K562 (cell line): ENCODE measurements around the gene MON2. TPM values are rescaled to one million over a fixed set of nuclear protein-coding genes. Genes with fewer than 3 reads are reported as not detected.

Experiments
- CREM ChIP-seq: IDR thresholded peaks from 2 replicates; pipeline ENCODE4 v1.6.1; 2014; ENCODE audit warnings: antibody characterized with exemption, low read depth
- CUX1 ChIP-seq: fragments of 200-800 bp; sonication (Bioruptor generic); IDR thresholded peaks from 2 replicates; pipeline ENCODE4 v1.6.1; 2016; ENCODE audit warnings: missing genetic modification characterization, missing compliant biosample characterization
- DDX20 ChIP-seq: fragments of 450-650 bp; IDR thresholded peaks from 2 replicates; pipeline ENCODE4 v1.6.1; 2016; ENCODE audit warnings: missing genetic modification characterization, low read depth, mild to moderate bottlenecking, missing compliant biosample characterization, moderate library complexity
- E2F5 ChIP-seq: sonication (generic); formaldehyde crosslinking; IDR thresholded peaks from 2 replicates; pipeline ENCODE4 v1.8.0; 2022; ENCODE audit warnings: mild to moderate bottlenecking, missing genetic modification reagents
- HBP1 ChIP-seq: fragments of 450-650 bp; formaldehyde crosslinking; IDR thresholded peaks from 2 replicates; pipeline ENCODE4 v1.4.0; 2022; ENCODE audit warnings: missing genetic modification characterization
- PKNOX1 ChIP-seq: fragments of 450-650 bp; IDR thresholded peaks from 2 replicates; pipeline ENCODE4 v1.6.1; 2016
- POLR2H ChIP-seq: IDR thresholded peaks from 2 replicates; pipeline ENCODE4 v1.6.1; 2016; ENCODE audit warnings: missing genetic modification characterization, low read depth, mild to moderate bottlenecking, control low read depth, missing compliant biosample characterization, moderate library complexity
- SAP30 ChIP-seq: fragments of 200-600 bp; sonication (generic); IDR thresholded peaks from 2 replicates; pipeline ENCODE4 v1.6.1; 2012; ENCODE audit warnings: borderline replicate concordance, low read depth, mild to moderate bottlenecking, moderate library complexity, low read length, control low read depth, inconsistent platforms; ENCODE audit not compliant: insufficient read depth, poor library complexity, severe bottlenecking
- SETDB1 ChIP-seq: IDR thresholded peaks from one replicate; pipeline ENCODE4 v1.6.1; 2012; ENCODE audit warnings: low read length, control low read depth, inconsistent platforms
- STAT6 ChIP-seq: sonication (generic); formaldehyde crosslinking; IDR thresholded peaks from 2 replicates; pipeline ENCODE4 v1.8.1; 2023; ENCODE audit warnings: mild to moderate bottlenecking, missing genetic modification reagents
- UBTF ChIP-seq, 2 experiments: IDR thresholded peaks; 2 replicates each; pipeline ENCODE4 v1.6.1; 2012; ENCODE audit warnings: improper control_type of control experiment in 2 of 2, low read depth in 2 of 2, low read length in 2 of 2, borderline replicate concordance in 1 of 2
- ZFP36 ChIP-seq: fragments of 150-350 bp; IDR thresholded peaks from 2 replicates; pipeline ENCODE4 v1.6.1; 2018; ENCODE audit warnings: low read length, low read depth; ENCODE audit not compliant: partially characterized antibody
- ZNF57 ChIP-seq: fragments of 450-650 bp; formaldehyde crosslinking; IDR thresholded peaks from 2 replicates; pipeline ENCODE4 v1.4.0; 2020; ENCODE audit warnings: mild to moderate bottlenecking, moderate library complexity
- polyA plus RNA-seq, 8 experiments: library from polyadenylated mRNA; depleted of rRNA in 4 of 8; stranded (reverse) in 5 of 8; unstranded in 3 of 8; fragments of >200 nt; fragmentation: Nextera tagmentation in 2 of 8; fragmentation: Illumina TruSeq in 1 of 8; extraction: Ambion mirVana in 2 of 8; extraction: Trizol in 1 of 8; gene quantifications; 2 replicates each; pipeline versions ENCODE4 v1.2.1 to v1.2.3, GENCODE V29; 2011 to 2014; ENCODE audit warnings: inconsistent platforms in 1 of 8, missing spikeins in 1 of 8
- total RNA-seq, 7 experiments: library from RNA; depleted of rRNA in 6 of 7; stranded (reverse); fragments of >200 nt in 6 of 7; fragmentation: Illumina TruSeq in 2 of 7; extraction: Trizol in 2 of 7; gene quantifications; 2 replicates each; pipeline versions ENCODE4 v1.2.1 to v1.2.3, GENCODE V29; 2011 to 2021; ENCODE audit warnings: low replicate concordance in 1 of 7

Gene MON2
- total and polyA plus RNA-seq, 9 of the 15 experiments (the other 6 are each of a cell fraction or from before 2014, with no cell fraction given) = 3.6 to 31.6 (median 16.8) TPM

- no peak for TF ChIP-seq UBTF (IDR thresholded peaks at IDR 0.05; ENCODE audit: borderline replicate concordance in 1 of 2, low read depth in 2 of 2, low read length in 2 of 2)
- TF ChIP-seq POLR2H (tag) = no peak
- no peak for TF ChIP-seq ZFP36
- TF ChIP-seq PKNOX1 = no peak
- no peak for TF ChIP-seq CUX1 (CRISPR knock-in tag)
- no peak for TF ChIP-seq DDX20 (tag)
- TF ChIP-seq SETDB1 = no peak
- no peak for TF ChIP-seq CREM
- TF ChIP-seq STAT6 (CRISPR knock-in tag) = no peak
- no peak for TF ChIP-seq ZNF57
- TF ChIP-seq SAP30 = no peak
- TF ChIP-seq E2F5 = no peak
- TF ChIP-seq HBP1 = no peak
Measured at GRCh38 chr12:62543741-62544140, 77.1 kb downstream of the MON2 start (continued).
